HepG2 (cell line): ENCODE data around the gene NPPB. TPM values are rescaled to one million over a fixed set of nuclear protein-coding genes. Genes with fewer than 3 reads are reported as not detected.
A peak's percentile ranks its signal among the peaks of the same experiment; 100 is the strongest.

Experiments used
- ASH2L ChIP-seq: fragments of 300-600, 200-600 bp; sonication (generic); IDR thresholded peaks from 2 replicates; pipeline ENCODE4 v1.7.0; 2017; ENCODE audit warnings: low read depth, mild to moderate bottlenecking, moderate library complexity, mixed read lengths, low read length; ENCODE audit not compliant: insufficient read length
- BHLHE40 ChIP-seq: IDR thresholded peaks from 2 replicates; pipeline ENCODE4 v1.6.1; 2011; ENCODE audit warnings: low read length, improper control_type of control experiment
- FOXA1 ChIP-seq, 2 experiments: fragments of 450-650 bp in 1 of 2; sonication (generic) in 1 of 2; formaldehyde crosslinking in 1 of 2; IDR thresholded peaks; 2 replicates each; pipeline versions ENCODE4 v1.4.0 to v1.6.1; 2016 to 2020; ENCODE audit warnings: missing genetic modification reagents in 1 of 2
- GZF1 ChIP-seq: sonication (generic); formaldehyde crosslinking; IDR thresholded peaks from 2 replicates; pipeline ENCODE4 v1.5.1; 2020; ENCODE audit warnings: mild to moderate bottlenecking, missing genetic modification reagents
- HIVEP1 ChIP-seq: sonication (generic); formaldehyde crosslinking; IDR thresholded peaks from 2 replicates; pipeline ENCODE4 v1.4.0; 2020; ENCODE audit warnings: mild to moderate bottlenecking, missing genetic modification reagents
- HNRNPL ChIP-seq: fragments of 200-400 bp; formaldehyde crosslinking; IDR thresholded peaks from 2 replicates; pipeline ENCODE4 v1.6.1; 2017; ENCODE audit warnings: mild to moderate bottlenecking, low read depth, low read length
- ISL2 ChIP-seq: sonication (generic); formaldehyde crosslinking; IDR thresholded peaks from 2 replicates; pipeline ENCODE4 v1.5.0; 2020; ENCODE audit warnings: missing genetic modification reagents
- RBAK ChIP-seq: sonication (generic); formaldehyde crosslinking; IDR thresholded peaks from 2 replicates; pipeline ENCODE4 v1.5.1; 2020; ENCODE audit warnings: mild to moderate bottlenecking, missing genetic modification reagents
- TEAD3 ChIP-seq: optimal IDR thresholded peaks from 2 replicates; pipeline ENCODE3; 2016; ENCODE audit warnings: borderline replicate concordance
- YEATS4 ChIP-seq: sonication (generic); formaldehyde crosslinking; IDR thresholded peaks from 2 replicates; pipeline ENCODE4 v1.4.0; 2020; ENCODE audit warnings: missing genetic modification reagents, borderline replicate concordance
- ZFP36 ChIP-seq: fragments of 150-350 bp; IDR thresholded peaks from 2 replicates; pipeline ENCODE4 v1.6.1; 2018; ENCODE audit warnings: borderline replicate concordance, low read length, low read depth; ENCODE audit not compliant: partially characterized antibody
- ZNF160 ChIP-seq: sonication (generic); formaldehyde crosslinking; IDR thresholded peaks from 2 replicates; pipeline ENCODE4 v1.8.0; 2022; ENCODE audit warnings: mild to moderate bottlenecking, inconsistent platforms, missing genetic modification reagents
- ZNF17 ChIP-seq: sonication (generic); formaldehyde crosslinking; IDR thresholded peaks from 2 replicates; pipeline ENCODE4 v1.5.0; 2020; ENCODE audit warnings: mild to moderate bottlenecking, missing genetic modification reagents
- ZNF20 ChIP-seq: sonication (generic); formaldehyde crosslinking; IDR thresholded peaks from 2 replicates; pipeline ENCODE4 v1.4.0; 2020; ENCODE audit warnings: mild to moderate bottlenecking, moderate library complexity, missing genetic modification reagents
- ZNF326 ChIP-seq: sonication (generic); formaldehyde crosslinking; IDR thresholded peaks from 2 replicates; pipeline ENCODE4 v1.4.0; 2020; ENCODE audit warnings: missing genetic modification reagents, borderline replicate concordance
- ZNF432 ChIP-seq: sonication (generic); formaldehyde crosslinking; IDR thresholded peaks from 2 replicates; pipeline ENCODE4 v1.5.0; 2020; ENCODE audit warnings: missing genetic modification reagents, mild to moderate bottlenecking, borderline replicate concordance
- ZNF660 ChIP-seq: sonication (generic); formaldehyde crosslinking; IDR thresholded peaks from 2 replicates; pipeline ENCODE4 v1.5.1; 2020; ENCODE audit warnings: mild to moderate bottlenecking, low read depth, missing genetic modification reagents, borderline replicate concordance
- ZNF790 ChIP-seq: sonication (generic); formaldehyde crosslinking; IDR thresholded peaks from 2 replicates; pipeline ENCODE4 v1.8.0; 2022; ENCODE audit warnings: missing genetic modification reagents, mild to moderate bottlenecking, borderline replicate concordance
- polyA plus RNA-seq, 8 experiments: library from polyadenylated mRNA; depleted of rRNA in 3 of 8; stranded (reverse) in 7 of 8; unstranded in 1 of 8; fragments of >200 nt; fragmentation: Illumina TruSeq in 4 of 8; extraction: Trizol in 4 of 8; gene quantifications; 2 replicates each; pipeline versions ENCODE4 v1.2.1 to v1.2.3, GENCODE V29; 2011 to 2016; ENCODE audit warnings: low read depth in 4 of 8, missing spikeins in 1 of 8, mixed read lengths in 1 of 8; ENCODE audit not compliant: insufficient read depth in 1 of 8
- total RNA-seq, 5 experiments: library from RNA; depleted of rRNA; stranded (reverse); fragments of >200 nt; fragmentation: Illumina TruSeq; extraction: Trizol; gene quantifications; 2 replicates each; pipeline ENCODE4 v1.2.3, GENCODE V29; 2016; ENCODE audit warnings: low read depth in 1 of 5
- TF ChIP-seq, protein P1 (sequence below): sonication (generic); formaldehyde crosslinking; IDR thresholded peaks from 2 replicates; pipeline ENCODE4 v1.5.1; 2020; ENCODE audit warnings: missing genetic modification reagents, mild to moderate bottlenecking, borderline replicate concordance
- TF ChIP-seq, protein P2 (sequence below): sonication (generic); formaldehyde crosslinking; IDR thresholded peaks from 2 replicates; pipeline ENCODE4 v1.9.0; 2021; ENCODE audit warnings: missing genetic modification reagents, borderline replicate concordance
- TF ChIP-seq, protein P3 (sequence below): sonication (generic); formaldehyde crosslinking; IDR thresholded peaks from 2 replicates; pipeline ENCODE4 v1.8.1; 2023; ENCODE audit warnings: mild to moderate bottlenecking, inconsistent platforms, moderate library complexity, missing genetic modification reagents, borderline replicate concordance
- TF ChIP-seq, protein P4 (sequence below): sonication (generic); formaldehyde crosslinking; IDR thresholded peaks from 2 replicates; pipeline ENCODE4 v1.4.0; 2020; ENCODE audit warnings: missing genetic modification reagents

Gene NPPB
- total and polyA plus RNA-seq, 2 of the 13 experiments (the other 11 are each of a cell fraction or from before 2014, with no cell fraction given): 1.9 TPM; not detected in 1

DNA sequence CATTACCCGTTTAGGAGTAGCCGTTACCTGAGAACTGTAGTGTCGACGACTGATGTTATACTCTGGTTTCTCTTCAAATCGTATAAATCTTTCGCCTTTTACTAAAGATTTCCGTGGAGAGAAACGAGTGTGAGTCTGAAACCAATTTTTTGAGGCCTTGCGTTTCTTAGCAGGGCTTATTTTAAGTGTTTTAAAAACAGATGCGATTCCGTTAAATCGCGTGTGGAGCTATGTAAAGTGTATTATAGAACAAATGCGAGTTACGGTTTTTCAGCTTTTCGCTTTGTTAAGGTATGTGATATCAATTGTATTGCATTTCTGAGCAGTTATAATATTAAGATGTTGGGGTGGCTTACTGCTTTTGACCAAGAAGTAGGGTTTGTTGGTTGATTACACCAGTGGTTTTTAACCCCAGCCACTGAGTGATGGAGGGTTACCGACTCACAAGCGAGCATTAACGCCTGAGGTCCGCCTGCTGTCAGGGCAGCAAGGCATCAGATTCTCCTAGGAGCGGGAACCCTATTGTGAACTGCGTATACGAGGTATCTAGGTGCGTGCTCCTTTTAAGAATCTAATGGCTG lies 49.4 kb upstream of the NPPB start (continued):
- no peak for TF ChIP-seq RBAK
- no peak for TF ChIP-seq HIVEP1 (CRISPR knock-in tag)
- TF ChIP-seq ZNF20: no peak
- no peak for TF ChIP-seq ZNF790 (CRISPR knock-in tag)
- no peak for TF ChIP-seq HNRNPL
- peak; percentile 76; the same call in 1 of the 2 replicates for TF ChIP-seq YEATS4
- no peak for TF ChIP-seq ZNF17
- TF ChIP-seq FOXA1 (IDR thresholded peaks at IDR 0.05): no peak
- peak; percentile 18; the same call in 1 of the 2 replicates for TF ChIP-seq FOXA1 (CRISPR knock-in tag; IDR thresholded peaks at IDR 0.05)
- TF ChIP-seq ZNF326 (CRISPR knock-in tag): no peak
- no peak; the same call in none of the 2 replicates for TF ChIP-seq ZNF160 (CRISPR knock-in tag)
- no peak for TF ChIP-seq ZFP36
- no peak for TF ChIP-seq TEAD3 (CRISPR knock-in tag)
- peak; percentile 80 for TF ChIP-seq ISL2 (CRISPR knock-in tag)
- TF ChIP-seq ASH2L: peak; percentile 32
- TF ChIP-seq GZF1 (CRISPR knock-in tag): 0 out of 2 replicates have a peak, but pooled peaks have one; percentile 22
- TF ChIP-seq, protein P1, sequence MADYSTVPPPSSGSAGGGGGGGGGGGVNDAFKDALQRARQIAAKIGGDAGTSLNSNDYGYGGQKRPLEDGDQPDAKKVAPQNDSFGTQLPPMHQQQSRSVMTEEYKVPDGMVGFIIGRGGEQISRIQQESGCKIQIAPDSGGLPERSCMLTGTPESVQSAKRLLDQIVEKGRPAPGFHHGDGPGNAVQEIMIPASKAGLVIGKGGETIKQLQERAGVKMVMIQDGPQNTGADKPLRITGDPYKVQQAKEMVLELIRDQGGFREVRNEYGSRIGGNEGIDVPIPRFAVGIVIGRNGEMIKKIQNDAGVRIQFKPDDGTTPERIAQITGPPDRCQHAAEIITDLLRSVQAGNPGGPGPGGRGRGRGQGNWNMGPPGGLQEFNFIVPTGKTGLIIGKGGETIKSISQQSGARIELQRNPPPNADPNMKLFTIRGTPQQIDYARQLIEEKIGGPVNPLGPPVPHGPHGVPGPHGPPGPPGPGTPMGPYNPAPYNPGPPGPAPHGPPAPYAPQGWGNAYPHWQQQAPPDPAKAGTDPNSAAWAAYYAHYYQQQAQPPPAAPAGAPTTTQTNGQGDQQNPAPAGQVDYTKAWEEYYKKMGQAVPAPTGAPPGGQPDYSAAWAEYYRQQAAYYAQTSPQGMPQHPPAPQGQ (CRISPR knock-in tag): 0 out of 2 replicates have a peak, but pooled peaks have one; percentile 43
- TF ChIP-seq, protein P2, sequence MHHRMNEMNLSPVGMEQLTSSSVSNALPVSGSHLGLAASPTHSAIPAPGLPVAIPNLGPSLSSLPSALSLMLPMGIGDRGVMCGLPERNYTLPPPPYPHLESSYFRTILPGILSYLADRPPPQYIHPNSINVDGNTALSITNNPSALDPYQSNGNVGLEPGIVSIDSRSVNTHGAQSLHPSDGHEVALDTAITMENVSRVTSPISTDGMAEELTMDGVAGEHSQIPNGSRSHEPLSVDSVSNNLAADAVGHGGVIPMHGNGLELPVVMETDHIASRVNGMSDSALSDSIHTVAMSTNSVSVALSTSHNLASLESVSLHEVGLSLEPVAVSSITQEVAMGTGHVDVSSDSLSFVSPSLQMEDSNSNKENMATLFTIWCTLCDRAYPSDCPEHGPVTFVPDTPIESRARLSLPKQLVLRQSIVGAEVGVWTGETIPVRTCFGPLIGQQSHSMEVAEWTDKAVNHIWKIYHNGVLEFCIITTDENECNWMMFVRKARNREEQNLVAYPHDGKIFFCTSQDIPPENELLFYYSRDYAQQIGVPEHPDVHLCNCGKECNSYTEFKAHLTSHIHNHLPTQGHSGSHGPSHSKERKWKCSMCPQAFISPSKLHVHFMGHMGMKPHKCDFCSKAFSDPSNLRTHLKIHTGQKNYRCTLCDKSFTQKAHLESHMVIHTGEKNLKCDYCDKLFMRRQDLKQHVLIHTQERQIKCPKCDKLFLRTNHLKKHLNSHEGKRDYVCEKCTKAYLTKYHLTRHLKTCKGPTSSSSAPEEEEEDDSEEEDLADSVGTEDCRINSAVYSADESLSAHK (CRISPR knock-in tag): no peak
- TF ChIP-seq, protein P3, sequence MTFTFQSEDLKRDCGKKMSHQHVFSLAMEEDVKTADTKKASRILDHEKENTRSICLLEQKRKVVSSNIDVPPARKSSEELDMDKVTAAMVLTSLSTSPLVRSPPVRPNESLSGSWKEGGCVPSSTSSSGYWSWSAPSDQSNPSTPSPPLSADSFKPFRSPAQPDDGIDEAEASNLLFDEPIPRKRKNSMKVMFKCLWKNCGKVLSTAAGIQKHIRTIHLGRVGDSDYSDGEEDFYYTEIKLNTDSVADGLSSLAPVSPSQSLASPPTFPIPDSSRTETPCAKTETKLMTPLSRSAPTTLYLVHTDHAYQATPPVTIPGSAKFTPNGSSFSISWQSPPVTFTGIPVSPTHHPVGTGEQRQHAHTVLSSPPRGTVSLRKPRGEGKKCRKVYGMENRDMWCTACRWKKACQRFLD (CRISPR knock-in tag): no peak
- no peak for TF ChIP-seq ZNF660 (CRISPR knock-in tag)
- no peak for TF ChIP-seq ZNF432 (CRISPR knock-in tag)
- no peak for TF ChIP-seq BHLHE40
- TF ChIP-seq, protein P4, sequence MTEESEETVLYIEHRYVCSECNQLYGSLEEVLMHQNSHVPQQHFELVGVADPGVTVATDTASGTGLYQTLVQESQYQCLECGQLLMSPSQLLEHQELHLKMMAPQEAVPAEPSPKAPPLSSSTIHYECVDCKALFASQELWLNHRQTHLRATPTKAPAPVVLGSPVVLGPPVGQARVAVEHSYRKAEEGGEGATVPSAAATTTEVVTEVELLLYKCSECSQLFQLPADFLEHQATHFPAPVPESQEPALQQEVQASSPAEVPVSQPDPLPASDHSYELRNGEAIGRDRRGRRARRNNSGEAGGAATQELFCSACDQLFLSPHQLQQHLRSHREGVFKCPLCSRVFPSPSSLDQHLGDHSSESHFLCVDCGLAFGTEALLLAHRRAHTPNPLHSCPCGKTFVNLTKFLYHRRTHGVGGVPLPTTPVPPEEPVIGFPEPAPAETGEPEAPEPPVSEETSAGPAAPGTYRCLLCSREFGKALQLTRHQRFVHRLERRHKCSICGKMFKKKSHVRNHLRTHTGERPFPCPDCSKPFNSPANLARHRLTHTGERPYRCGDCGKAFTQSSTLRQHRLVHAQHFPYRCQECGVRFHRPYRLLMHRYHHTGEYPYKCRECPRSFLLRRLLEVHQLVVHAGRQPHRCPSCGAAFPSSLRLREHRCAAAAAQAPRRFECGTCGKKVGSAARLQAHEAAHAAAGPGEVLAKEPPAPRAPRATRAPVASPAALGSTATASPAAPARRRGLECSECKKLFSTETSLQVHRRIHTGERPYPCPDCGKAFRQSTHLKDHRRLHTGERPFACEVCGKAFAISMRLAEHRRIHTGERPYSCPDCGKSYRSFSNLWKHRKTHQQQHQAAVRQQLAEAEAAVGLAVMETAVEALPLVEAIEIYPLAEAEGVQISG (CRISPR knock-in tag): no peak
